Right ventricle myocardium superior (tissue), 1 donor: Measurements from ENCODE around the gene ANKRD50. TPM values are rescaled to one million over a fixed set of nuclear protein-coding genes. Genes with fewer than 3 reads are reported as not detected.

Source experiments
- ATAC-seq: fragments of 200-7000 bp; cut with Tn5 transposase; one replicate; pipeline ENCODE4 v1.9.1; 2020; ENCODE audit warnings: mild to moderate bottlenecking; ENCODE audit not compliant: poor library complexity
- DNase-seq: peaks from one replicate; pipeline ENCODE4 v3.0.0-alpha.2; 2020
- intact Hi-C: fragments of 100-400 bp; cut with DNase I; formaldehyde crosslinking; loops from one replicate; pipeline ENCODE4 v1.11.2; 2022
- long read RNA-seq: library from polyadenylated mRNA; unstranded; transcript quantifications from one replicate; pipeline ENCODE4 v2.0.0, GENCODE V29; 2021
- total RNA-seq: library from RNA; stranded (reverse); fragmentation: NEBNext Ultra II Directional; extraction: Animal tissue kit (Norgen Biotek cat#: 25700); gene quantifications from one replicate; pipeline ENCODE4 v1.2.1, GENCODE V29; 2021
- donor health status: DM: no; HTN: yes; CAD: no; lungs with severe emphysema.

ANKRD50 gene
- total RNA-seq = 5.3 TPM
- long read RNA-seq, full-length matches to known transcripts = 3 of 4 reads
- long read RNA-seq, partial matches to known transcripts = 1 of 4 reads
- long read RNA-seq, other reads (novel, unspliced or antisense) = 0 of 4 reads

GRCh38 chr4:124712372-124713184, at the start of gene ANKRD50:
TSS of gene ANKRD50 (minus strand) at chr4:124712732. CDS start at chr4:124710511, 2,221 bp downstream.
- peak; percentile 94 for DNase-seq
- ATAC-seq = peak; percentile 93
- intact Hi-C loops = no loop called here

- intact Hi-C loops = no loop called here
- ATAC-seq (no peak), DNase-seq (no peak)
These were observed 44.6 kb upstream of the ANKRD50 start for GRCh38 chr4:124757126-124757525.

GRCh38 chr4:124754681-124755080, 42.1 kb upstream of the ANKRD50 start:
- intact Hi-C loops = no loop called here
- DNase-seq (no peak), ATAC-seq (no peak)

- no peak for ATAC-seq
- intact Hi-C loops = no loop called here
- no peak for DNase-seq
These were observed 41.5 kb upstream of the ANKRD50 start for GRCh38 chr4:124753941-124754581.

- intact Hi-C loops = no loop called here
- ATAC-seq = no peak
- DNase-seq = no peak
These were observed 36.9 kb upstream of the ANKRD50 start for GRCh38 chr4:124749421-124749820.

GRCh38 chr4:124748965-124749364, 36.4 kb upstream of the ANKRD50 start:
- no peak for ATAC-seq
- intact Hi-C loops = no loop called here
- no peak for DNase-seq

GRCh38 chr4:124745985-124746801, 33.7 kb upstream of the ANKRD50 start:
- intact Hi-C loops = no loop called here
- ATAC-seq (peak; percentile 43), DNase-seq (no peak)

- intact Hi-C loops = no loop called here
- no peak for DNase-seq
- no peak for ATAC-seq
These were observed 31.2 kb upstream of the ANKRD50 start for GRCh38 chr4:124743711-124744110.

- no peak for ATAC-seq
- intact Hi-C loops = no loop called here
- no peak for DNase-seq
These were observed 28.0 kb upstream of the ANKRD50 start for GRCh38 chr4:124740501-124740900.

GRCh38 chr4:124738994-124739393, 26.5 kb upstream of the ANKRD50 start:
- DNase-seq (no peak), ATAC-seq (no peak)
- intact Hi-C loops = no loop called here

- ATAC-seq = no peak
- intact Hi-C loops = no loop called here
- no peak for DNase-seq
These were observed 25.1 kb upstream of the ANKRD50 start for GRCh38 chr4:124737619-124738018.

GRCh38 chr4:124736526-124736925, 24.0 kb upstream of the ANKRD50 start:
- ATAC-seq = no peak
- DNase-seq = no peak
- intact Hi-C loops = no loop called here

- ATAC-seq (no peak), DNase-seq (no peak)
- intact Hi-C loops = no loop called here
These were observed 14.9 kb upstream of the ANKRD50 start for GRCh38 chr4:124727331-124727890.

GRCh38 chr4:124726269-124726668, 13.7 kb upstream of the ANKRD50 start:
- intact Hi-C loops = no loop called here
- no peak for DNase-seq
- ATAC-seq = no peak

GRCh38 chr4:124722071-124722470, 9.5 kb upstream of the ANKRD50 start:
- ATAC-seq (no peak), DNase-seq (no peak)
- intact Hi-C loops = no loop called here

GRCh38 chr4:124717101-124717500, 4.6 kb upstream of the ANKRD50 start:
- intact Hi-C loops = no loop called here
- ATAC-seq = no peak
- no peak for DNase-seq

- ATAC-seq (peak; percentile 67), DNase-seq (peak; percentile 78)
- intact Hi-C loops = no loop called here
These were observed 657 bp upstream of the ANKRD50 start for GRCh38 chr4:124713185-124713592.

- no peak for DNase-seq
- peak; percentile 71 for ATAC-seq
- intact Hi-C loops = no loop called here
These were observed 811 bp downstream of the ANKRD50 start for GRCh38 chr4:124711471-124712371.
